Bronchial epithelial cell (primary cell): Measurements from ENCODE around the gene RBM22. TPM values are rescaled to one million over a fixed set of nuclear protein-coding genes. Genes with fewer than 3 reads are reported as not detected.

Experiments
- DNase-seq: peaks from one replicate; pipeline ENCODE4 v3.0.0-alpha.2; 2010; ENCODE audit warnings: low read depth
- FAIRE-seq: peaks from 2 replicates; lab custom pipeline; 2011; peaks lifted over from hg19 to GRCh38; lab: Jason Lieb, UNC
- H3K27me3 ChIP-seq: 2 replicates; pipeline ENCODE4 v1.5.1; 2011; ENCODE audit warnings: low read length; ENCODE audit not compliant: control insufficient read depth, insufficient read depth
- H3K36me3 ChIP-seq: 2 replicates; pipeline ENCODE4 v1.5.1; 2011; ENCODE audit warnings: low read length; ENCODE audit not compliant: control insufficient read depth, insufficient read depth
- H3K4me3 ChIP-seq: 2 replicates; pipeline ENCODE4 v1.5.1; 2011; ENCODE audit warnings: mild to moderate bottlenecking, low read depth, low read length, control low read depth
- total RNA-seq: library from RNA; depleted of rRNA; stranded (reverse); fragments of >200 nt; gene quantifications from 2 replicates; pipeline ENCODE4 v1.2.1, GENCODE V29; 2014
- TF ChIP-seq, protein P1 (sequence below): IDR thresholded peaks from 2 replicates; pipeline ENCODE4 v1.5.1; 2011; ENCODE audit warnings: mild to moderate bottlenecking, moderate library complexity, low read length, control low read depth, inconsistent platforms; ENCODE audit not compliant: insufficient read depth, severe bottlenecking

RBM22 gene
- total RNA-seq, 1 donor from 2014 or later = 13.7 TPM

DNA sequence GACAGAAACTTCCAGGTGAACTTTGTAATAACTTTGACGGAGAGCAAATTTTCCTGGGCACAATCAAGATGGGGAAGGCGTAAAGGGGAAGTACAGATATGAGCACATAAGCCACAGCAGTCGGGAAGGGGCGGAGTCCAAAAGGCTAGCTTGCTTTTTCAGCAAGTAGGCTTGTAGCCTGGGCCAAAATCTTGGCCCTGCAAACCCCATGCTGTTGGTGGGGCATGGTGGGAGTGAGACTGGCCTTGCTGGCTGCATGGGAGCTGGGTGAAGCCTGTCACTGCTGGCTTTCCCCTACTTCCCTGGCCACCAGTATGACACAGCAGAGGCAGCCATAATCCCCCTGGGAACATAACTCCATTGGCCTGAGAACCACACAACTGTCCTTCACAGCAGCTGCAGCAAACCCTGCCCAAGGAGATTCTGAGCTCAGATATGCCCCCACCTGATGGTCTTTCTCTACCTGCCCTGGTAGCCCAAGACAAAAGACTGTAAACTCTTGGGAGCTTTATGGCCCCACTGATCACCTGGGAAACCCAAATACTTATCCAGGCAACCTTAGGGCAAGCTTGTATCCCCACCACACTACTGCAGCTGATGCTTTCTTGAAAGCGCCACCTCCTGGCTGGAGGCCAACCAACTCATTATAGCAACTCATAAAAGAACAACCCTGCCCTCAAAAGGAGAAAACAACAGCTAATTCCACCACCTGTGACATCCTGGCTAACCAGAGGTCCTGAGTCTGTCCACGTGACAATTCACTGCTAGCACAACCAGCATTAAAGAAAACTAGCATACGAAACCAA is 33.9 kb upstream of the RBM22 start:
- Histone ChIP-seq H3K27me3 (no peaks in the 10 kb centered on the region), H3K4me3 (no peak overlapping the region), H3K36me3 (peaks cover 7% of the 10 kb centered on the region)
- TF ChIP-seq, protein P1, sequence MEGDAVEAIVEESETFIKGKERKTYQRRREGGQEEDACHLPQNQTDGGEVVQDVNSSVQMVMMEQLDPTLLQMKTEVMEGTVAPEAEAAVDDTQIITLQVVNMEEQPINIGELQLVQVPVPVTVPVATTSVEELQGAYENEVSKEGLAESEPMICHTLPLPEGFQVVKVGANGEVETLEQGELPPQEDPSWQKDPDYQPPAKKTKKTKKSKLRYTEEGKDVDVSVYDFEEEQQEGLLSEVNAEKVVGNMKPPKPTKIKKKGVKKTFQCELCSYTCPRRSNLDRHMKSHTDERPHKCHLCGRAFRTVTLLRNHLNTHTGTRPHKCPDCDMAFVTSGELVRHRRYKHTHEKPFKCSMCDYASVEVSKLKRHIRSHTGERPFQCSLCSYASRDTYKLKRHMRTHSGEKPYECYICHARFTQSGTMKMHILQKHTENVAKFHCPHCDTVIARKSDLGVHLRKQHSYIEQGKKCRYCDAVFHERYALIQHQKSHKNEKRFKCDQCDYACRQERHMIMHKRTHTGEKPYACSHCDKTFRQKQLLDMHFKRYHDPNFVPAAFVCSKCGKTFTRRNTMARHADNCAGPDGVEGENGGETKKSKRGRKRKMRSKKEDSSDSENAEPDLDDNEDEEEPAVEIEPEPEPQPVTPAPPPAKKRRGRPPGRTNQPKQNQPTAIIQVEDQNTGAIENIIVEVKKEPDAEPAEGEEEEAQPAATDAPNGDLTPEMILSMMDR = no peak
- no peak for DNase-seq
- no peak for FAIRE-seq

DNA sequence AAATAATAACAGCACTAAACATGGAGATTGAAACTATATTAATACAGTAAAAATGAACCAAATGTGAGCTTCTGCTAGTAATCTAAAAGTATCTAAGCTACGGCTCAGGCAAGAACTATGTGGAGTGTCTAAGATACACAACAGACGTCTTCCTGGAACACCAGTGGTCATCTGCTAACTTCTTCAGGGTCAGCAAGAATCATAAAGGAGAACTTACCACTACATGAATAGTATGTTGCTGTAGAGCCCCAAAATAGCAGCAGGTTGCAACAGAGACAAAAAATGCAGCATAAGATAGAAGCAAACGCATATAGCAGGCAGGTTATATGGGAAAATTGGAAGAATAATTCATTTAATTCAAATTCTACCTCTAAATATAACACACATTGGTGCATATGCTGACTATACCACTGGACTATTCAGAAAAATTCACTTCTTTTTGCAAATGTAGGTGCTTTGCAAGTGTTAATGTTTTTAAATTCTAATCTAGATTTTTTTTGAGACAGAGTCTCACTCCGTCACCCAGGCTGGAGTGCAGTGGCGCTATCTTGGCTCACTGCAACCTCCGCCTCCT is 30.9 kb upstream of the RBM22 start:
- DNase-seq (no peak), FAIRE-seq (no peak)
- Histone ChIP-seq H3K27me3 (no peaks in the 10 kb centered on the region), H3K4me3 (no peak overlapping the region), H3K36me3 (peaks cover 11% of the 10 kb centered on the region)
- TF ChIP-seq, protein P1 = no peak

DNA sequence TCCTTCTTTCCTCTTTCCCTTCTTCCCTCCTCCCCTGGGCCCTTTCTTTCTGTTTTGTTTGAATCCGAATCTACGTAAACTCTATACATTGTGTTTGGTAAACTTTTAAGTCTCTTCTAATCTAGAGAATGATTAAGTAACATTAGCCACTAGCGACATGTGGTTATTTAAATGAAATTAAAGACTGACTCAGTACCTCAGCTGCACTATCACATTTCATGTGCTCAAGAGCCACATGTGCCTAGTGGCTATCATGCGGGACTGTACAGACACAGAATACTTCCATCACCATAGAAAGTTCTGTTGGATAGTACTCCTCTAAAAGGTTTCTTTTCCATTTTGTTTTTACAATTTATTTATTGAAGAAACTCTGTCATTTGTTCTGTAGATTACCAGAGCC is 29.0 kb upstream of the RBM22 start:
- TF ChIP-seq, protein P1 = no peak
- no peak for DNase-seq
- H3K36me3 ChIP-seq = peaks cover 11% of the 10 kb centered on the region
- H3K4me3 ChIP-seq = no peak overlapping the region
- no peak for FAIRE-seq
- H3K27me3 ChIP-seq = no peaks in the 10 kb centered on the region

DNA sequence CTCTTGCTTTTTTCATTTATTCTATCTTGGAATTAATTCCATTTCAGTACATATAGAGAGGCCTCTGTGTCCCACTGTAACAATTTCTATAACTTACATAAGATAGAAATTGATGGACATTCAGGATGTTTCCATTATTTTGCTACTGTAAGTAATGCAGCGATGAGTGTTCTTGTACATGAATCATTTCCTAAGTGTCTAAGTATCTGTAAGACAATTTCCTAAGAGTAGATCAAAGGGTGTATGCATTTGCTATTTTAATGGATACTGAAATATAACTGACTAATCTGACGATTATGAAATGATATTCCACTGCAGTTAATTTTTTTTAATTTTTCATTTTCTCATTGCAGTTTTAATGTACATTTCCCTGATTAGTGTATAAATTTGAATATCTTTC is 23.0 kb upstream of the RBM22 start:
- TF ChIP-seq, protein P1 = no peak
- H3K4me3 ChIP-seq = no peak overlapping the region

DNA sequence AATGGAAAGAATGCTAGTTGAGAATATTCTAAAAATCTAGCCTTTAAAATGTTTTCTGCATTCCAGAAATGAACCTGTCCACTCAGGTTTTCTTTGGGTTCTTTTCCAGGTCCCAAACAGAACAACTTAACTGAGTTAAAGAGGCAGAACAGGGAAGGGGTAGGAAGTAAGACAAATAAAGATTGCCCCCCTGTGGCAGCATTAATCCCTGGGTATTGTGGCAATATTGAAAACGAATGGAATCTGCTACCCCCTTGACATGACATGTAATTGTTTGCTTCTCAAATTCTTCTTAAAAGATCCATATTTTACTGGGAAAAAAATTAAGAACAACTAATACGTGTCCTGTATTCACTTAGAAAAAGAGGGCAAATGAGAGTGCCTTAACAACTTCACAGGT is 9.3 kb upstream of the RBM22 start:
- no peak overlapping the region for H3K4me3 ChIP-seq
- no peaks in the 10 kb centered on the region for H3K27me3 ChIP-seq
- TF ChIP-seq, protein P1 = peak; percentile 17
- peaks cover 12% of the 10 kb centered on the region for H3K36me3 ChIP-seq
- peak; percentile 11 for DNase-seq
- FAIRE-seq = no peak

More for the DNA sequence above, 23.0 kb upstream of the RBM22 start:
- peaks cover 7% of the 10 kb centered on the region for H3K36me3 ChIP-seq
- H3K27me3 ChIP-seq = no peaks in the 10 kb centered on the region
- DNase-seq = peak; percentile 42
- FAIRE-seq = no peak
